B cell (primary cell): Measurements from ENCODE around the gene OR2T27.
"Not testable (repeated sequence)": the region's sequence is repeated elsewhere in the genome, so short reads cannot be mapped to it uniquely, and the experiment has no call there.

Experiments
- EZH2 ChIP-seq: IDR thresholded peaks from 2 replicates; pipeline ENCODE4 v1.6.1; 2012; ENCODE audit warnings: borderline replicate concordance, low read depth, mild to moderate bottlenecking, moderate library complexity, low read length; ENCODE audit not compliant: insufficient read depth, poor library complexity, severe bottlenecking
- TF ChIP-seq, protein P1 (sequence below): fragments of 200-600 bp; IDR thresholded peaks from one replicate; pipeline ENCODE4 v1.8.0; 2022; ENCODE audit warnings: antibody characterized with exemption, mild to moderate bottlenecking

DNA sequence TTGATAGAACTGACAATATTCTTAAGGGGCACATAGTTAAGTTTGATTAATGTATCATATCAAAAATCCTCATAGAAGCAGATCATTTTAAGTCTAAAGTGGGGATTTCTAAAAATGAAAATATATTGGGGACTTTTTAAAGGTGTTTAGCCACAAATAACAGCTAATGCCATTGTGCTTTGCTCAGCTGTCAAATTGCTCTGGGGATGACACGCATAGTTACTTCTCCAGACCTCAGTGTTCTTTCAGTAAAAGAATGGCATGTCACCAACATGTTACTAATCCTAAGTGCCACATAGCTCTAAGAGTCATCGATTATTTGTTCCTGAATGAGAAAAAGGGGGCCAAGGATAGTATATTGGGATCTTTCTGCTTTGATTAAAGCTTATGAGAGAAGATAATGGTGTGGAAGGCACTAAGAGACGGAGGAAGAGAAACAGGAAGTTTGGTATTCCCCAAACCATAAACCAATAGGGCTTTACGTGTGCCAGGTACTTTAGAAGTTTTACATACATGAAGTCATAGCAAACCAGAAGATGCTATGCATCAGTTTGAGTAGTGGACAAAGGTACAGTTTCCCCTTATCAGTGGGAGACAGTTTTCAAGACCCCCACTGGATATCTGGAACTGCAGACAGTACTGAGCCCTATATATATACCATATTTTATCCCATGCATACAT, 12.2 kb downstream of the OR2T27 start:
- TF ChIP-seq, protein P1, sequence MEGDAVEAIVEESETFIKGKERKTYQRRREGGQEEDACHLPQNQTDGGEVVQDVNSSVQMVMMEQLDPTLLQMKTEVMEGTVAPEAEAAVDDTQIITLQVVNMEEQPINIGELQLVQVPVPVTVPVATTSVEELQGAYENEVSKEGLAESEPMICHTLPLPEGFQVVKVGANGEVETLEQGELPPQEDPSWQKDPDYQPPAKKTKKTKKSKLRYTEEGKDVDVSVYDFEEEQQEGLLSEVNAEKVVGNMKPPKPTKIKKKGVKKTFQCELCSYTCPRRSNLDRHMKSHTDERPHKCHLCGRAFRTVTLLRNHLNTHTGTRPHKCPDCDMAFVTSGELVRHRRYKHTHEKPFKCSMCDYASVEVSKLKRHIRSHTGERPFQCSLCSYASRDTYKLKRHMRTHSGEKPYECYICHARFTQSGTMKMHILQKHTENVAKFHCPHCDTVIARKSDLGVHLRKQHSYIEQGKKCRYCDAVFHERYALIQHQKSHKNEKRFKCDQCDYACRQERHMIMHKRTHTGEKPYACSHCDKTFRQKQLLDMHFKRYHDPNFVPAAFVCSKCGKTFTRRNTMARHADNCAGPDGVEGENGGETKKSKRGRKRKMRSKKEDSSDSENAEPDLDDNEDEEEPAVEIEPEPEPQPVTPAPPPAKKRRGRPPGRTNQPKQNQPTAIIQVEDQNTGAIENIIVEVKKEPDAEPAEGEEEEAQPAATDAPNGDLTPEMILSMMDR, result not testable (repeated sequence)
- TF ChIP-seq EZH2, result not testable (repeated sequence)
